Vagina (tissue), 2 donors: ENCODE measurements around the gene UGT1A3. TPM values are rescaled to one million over a fixed set of nuclear protein-coding genes. Genes with fewer than 3 reads are reported as not detected.

ENCODE experiments used
- DNase-seq, 2 donors: peaks; one replicate each; pipeline ENCODE4 v3.0.0-alpha.2; 2017; ENCODE audit errors: extremely low spot score in 2 of 2
- H3K27ac ChIP-seq: fragments of 200-600 bp; sonication (generic); one replicate; pipeline ENCODE4 v1.5.1; 2019
- H3K27me3 ChIP-seq: fragments of 200-600 bp; sonication (generic); one replicate; pipeline ENCODE4 v1.5.1; 2019
- H3K36me3 ChIP-seq, 2 donors: fragments of 200-600 bp; sonication (generic); one replicate each; pipeline ENCODE4 v1.5.1; 2017 to 2019
- H3K4me1 ChIP-seq: fragments of 200-600 bp; sonication (generic); one replicate; pipeline ENCODE4 v1.5.1; 2019
- H3K4me3 ChIP-seq, 2 donors: fragments of 200-600 bp; sonication (generic); 1 replicate in 1 of 2; 2 replicates in 1 of 2; pipeline ENCODE4 v1.5.1; 2016 to 2019
- H3K9me3 ChIP-seq: fragments of 200-600 bp; sonication (generic); one replicate; pipeline ENCODE4 v1.5.1; 2019
- POLR2A ChIP-seq, 2 donors: fragments of 450-650 bp; IDR thresholded peaks; one replicate each; pipeline ENCODE4 v1.6.1; 2017; ENCODE audit warnings: antibody characterized with exemption in 2 of 2, mild to moderate bottlenecking in 2 of 2, moderate library complexity in 2 of 2
- POLR2AphosphoS5 ChIP-seq, 2 donors: sonication (generic); formaldehyde crosslinking; IDR thresholded peaks; one replicate each; pipeline ENCODE4 v1.9.0; 2017; ENCODE audit warnings: antibody characterized with exemption in 2 of 2, mild to moderate bottlenecking in 2 of 2, low read depth in 1 of 2; ENCODE audit not compliant: insufficient read depth in 1 of 2
- intact Hi-C: fragments of 100-400 bp; cut with DNase I; formaldehyde crosslinking; loops from one replicate; pipeline ENCODE4 v1.15.1; 2023
- total RNA-seq: library from RNA; depleted of rRNA; stranded (reverse); fragments of >200 nt; gene quantifications from one replicate; pipeline ENCODE4 v1.2.3, GENCODE V29; 2016
- TF ChIP-seq, protein P1 (sequence below), 3 experiments: fragments of 450-650 bp in 2 of 3; fragments of 200-600 bp in 1 of 3; sonication (generic) in 1 of 3; IDR thresholded peaks; one replicate each; pipeline ENCODE4 v1.5.1; 2017 to 2019; ENCODE audit warnings: antibody characterized with exemption in 3 of 3, mild to moderate bottlenecking in 2 of 3, moderate library complexity in 2 of 3

Gene UGT1A3
- total RNA-seq, 1 donor from 2014 or later, result not detected

DNA sequence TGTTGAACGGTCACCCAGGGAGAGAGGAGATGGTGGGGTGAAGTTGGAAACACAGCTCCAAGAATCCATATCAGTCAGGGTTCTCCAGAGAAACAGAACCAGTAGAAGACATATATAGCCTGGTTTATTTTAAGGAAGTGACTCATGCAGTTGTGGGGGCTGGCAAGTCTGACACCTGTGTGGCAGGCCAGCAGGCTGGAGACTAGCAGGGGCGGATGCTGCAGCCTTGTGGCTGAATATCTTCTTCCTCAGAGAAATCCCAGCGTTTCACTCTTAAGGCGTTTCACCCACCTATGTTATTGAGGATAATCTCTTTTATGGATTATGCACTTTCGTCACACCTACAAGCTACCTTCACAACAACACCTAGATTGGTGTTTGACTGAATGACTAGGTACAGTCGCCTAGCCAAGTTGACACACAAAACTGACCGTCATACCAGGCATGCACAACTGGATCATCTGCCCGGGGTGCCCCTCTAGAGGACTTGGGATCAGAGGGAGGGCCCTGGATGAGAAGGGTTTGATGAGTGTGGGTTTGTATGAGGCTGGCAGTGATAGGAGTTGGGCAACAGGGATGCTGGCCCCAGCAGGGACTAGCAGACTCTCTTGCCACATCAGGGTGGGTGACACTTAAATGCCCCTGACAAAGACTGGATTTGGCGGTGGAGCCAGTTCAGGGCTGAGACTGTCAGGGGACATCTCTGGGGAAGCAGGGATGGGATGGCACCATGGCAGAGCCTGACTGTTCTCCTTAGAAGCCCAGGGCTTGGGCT lies 72.7 kb downstream of the UGT1A3 start:
- intact Hi-C loops, result no loop called here
- TF ChIP-seq POLR2A (IDR thresholded peaks at IDR 0.05), result no peak
- no peak overlapping the region for H3K27ac ChIP-seq
- no peaks in the 10 kb centered on the region for H3K4me1 ChIP-seq
- no peaks in the 10 kb centered on the region for H3K9me3 ChIP-seq
- H3K36me3 ChIP-seq, result no peaks in the 10 kb centered on the region
- H3K27me3 ChIP-seq, result no peaks in the 10 kb centered on the region
- H3K4me3 ChIP-seq, result no peak overlapping the region
- DNase-seq, result peak in 1 of 2 donors; percentile 79

DNA sequence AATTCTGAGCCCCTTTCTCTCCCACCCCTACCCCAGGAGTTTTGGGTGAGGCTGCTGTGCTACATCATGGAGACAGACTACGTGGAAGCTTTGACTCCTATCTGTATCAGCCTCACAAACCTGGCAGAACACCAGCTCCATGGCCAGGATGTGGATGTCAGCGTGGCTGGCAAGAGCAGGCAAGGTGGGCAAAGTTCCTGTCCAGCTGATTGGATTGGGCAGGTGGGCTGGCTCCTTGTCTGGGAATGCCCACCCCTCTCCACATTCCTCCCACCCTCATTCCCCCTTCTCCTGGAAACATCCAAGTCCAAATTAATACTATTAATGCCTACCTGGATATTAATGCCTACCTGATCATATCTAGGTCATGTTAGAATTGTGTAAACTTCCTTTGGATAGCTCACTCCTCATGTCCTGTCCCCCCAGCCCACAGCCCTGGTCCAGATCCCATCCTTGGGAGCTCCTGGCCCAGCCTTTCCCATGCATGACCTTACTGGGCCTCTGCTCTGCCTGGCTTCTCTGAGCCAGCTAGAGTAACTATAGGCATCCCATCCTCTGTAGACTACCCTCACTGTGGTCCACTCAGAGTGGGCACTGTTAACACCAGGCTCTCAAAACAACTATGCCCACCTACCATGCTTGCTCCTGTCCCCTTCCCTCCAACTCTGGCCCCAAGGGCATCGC lies 73.4 kb downstream of the UGT1A3 start:
- H3K27me3 ChIP-seq, result no peaks in the 10 kb centered on the region
- no peak overlapping the region for H3K27ac ChIP-seq
- no peaks in the 10 kb centered on the region for H3K9me3 ChIP-seq
- H3K4me1 ChIP-seq, result no peaks in the 10 kb centered on the region
- DNase-seq, result no peak
- H3K36me3 ChIP-seq, result no peaks in the 10 kb centered on the region
- intact Hi-C loops, result no loop called here
- TF ChIP-seq POLR2AphosphoS5 (IDR thresholded peaks at IDR 0.05; ENCODE audit: insufficient read depth in 1 of 2, low read depth in 1 of 2) (no peak), POLR2A (IDR thresholded peaks at IDR 0.05) (no peak)
- TF ChIP-seq, protein P1, sequence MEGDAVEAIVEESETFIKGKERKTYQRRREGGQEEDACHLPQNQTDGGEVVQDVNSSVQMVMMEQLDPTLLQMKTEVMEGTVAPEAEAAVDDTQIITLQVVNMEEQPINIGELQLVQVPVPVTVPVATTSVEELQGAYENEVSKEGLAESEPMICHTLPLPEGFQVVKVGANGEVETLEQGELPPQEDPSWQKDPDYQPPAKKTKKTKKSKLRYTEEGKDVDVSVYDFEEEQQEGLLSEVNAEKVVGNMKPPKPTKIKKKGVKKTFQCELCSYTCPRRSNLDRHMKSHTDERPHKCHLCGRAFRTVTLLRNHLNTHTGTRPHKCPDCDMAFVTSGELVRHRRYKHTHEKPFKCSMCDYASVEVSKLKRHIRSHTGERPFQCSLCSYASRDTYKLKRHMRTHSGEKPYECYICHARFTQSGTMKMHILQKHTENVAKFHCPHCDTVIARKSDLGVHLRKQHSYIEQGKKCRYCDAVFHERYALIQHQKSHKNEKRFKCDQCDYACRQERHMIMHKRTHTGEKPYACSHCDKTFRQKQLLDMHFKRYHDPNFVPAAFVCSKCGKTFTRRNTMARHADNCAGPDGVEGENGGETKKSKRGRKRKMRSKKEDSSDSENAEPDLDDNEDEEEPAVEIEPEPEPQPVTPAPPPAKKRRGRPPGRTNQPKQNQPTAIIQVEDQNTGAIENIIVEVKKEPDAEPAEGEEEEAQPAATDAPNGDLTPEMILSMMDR (IDR thresholded peaks at IDR 0.05), result no peak
- no peak overlapping the region for H3K4me3 ChIP-seq

DNA sequence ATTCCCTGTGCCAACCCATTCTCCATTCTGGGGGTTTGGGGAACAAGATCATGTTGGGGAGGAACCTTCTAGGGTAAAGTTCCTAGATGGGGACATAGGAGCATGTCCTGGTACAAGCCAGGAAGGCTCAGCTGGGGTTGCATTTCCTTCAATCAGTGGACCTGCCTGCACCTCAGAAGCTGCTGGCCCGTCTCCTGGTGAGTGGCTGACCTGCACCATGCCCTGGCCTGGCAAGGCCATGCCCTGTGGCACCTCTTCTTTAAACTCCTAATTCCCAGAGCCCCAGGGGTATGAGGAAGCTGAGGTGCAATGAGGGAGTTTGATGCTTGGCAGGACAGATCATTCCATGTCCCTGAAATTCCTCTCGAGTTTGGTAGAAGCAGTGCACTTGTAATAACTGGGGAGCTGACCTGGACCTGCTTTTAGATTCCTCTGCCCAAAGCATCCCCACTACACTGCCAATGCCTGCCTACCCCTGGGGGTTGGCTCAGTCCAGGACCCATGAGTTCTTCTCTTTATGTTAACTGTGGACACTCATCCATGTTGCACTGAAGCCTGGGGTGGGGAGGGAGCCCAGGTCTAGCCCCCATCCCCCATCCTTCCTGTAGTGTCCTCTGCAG lies 74.6 kb downstream of the UGT1A3 start:
- DNase-seq, result no peak
- intact Hi-C loops, result no loop called here
- H3K4me1 ChIP-seq, result no peaks in the 10 kb centered on the region
- H3K36me3 ChIP-seq, result no peaks in the 10 kb centered on the region
- H3K4me3 ChIP-seq, result no peak overlapping the region
- H3K27me3 ChIP-seq, result no peaks in the 10 kb centered on the region
- no peak overlapping the region for H3K27ac ChIP-seq
- H3K9me3 ChIP-seq, result no peaks in the 10 kb centered on the region
- TF ChIP-seq POLR2A (IDR thresholded peaks at IDR 0.05), result no peak
- no peak for TF ChIP-seq POLR2AphosphoS5 (IDR thresholded peaks at IDR 0.05; ENCODE audit: insufficient read depth in 1 of 2, low read depth in 1 of 2)

DNA sequence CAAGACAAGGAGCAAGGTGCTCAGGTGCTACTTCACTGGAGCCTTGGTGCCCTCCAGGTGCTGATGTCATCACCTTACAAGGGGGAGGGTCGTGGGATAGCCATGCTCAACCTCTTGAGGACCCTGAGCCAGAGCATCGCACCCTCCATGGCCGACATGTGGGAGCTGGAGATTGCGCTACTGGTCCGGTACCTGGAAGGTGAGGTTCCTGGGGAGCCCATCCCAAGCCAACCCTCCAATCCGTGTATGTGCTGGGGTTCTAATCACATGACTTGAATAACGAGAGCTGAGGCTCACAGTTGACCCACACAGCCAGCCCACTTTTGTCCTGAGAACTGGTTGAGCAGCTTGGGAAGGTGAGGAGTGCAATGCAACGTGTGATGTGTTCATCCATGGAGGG lies 75.2 kb downstream of the UGT1A3 start:
- no peaks in the 10 kb centered on the region for H3K4me1 ChIP-seq
- no peaks in the 10 kb centered on the region for H3K36me3 ChIP-seq
- TF ChIP-seq, protein P1 (IDR thresholded peaks at IDR 0.05), result no peak
- no peak for TF ChIP-seq POLR2A (IDR thresholded peaks at IDR 0.05)
- no peak for TF ChIP-seq POLR2AphosphoS5 (IDR thresholded peaks at IDR 0.05; ENCODE audit: insufficient read depth in 1 of 2, low read depth in 1 of 2)
- no peaks in the 10 kb centered on the region for H3K9me3 ChIP-seq
- H3K27me3 ChIP-seq, result no peaks in the 10 kb centered on the region
- intact Hi-C loops, result no loop called here
- peak in 1 of 2 donors; percentile 77 for DNase-seq
- no peak overlapping the region for H3K4me3 ChIP-seq
- H3K27ac ChIP-seq, result no peak overlapping the region

DNA sequence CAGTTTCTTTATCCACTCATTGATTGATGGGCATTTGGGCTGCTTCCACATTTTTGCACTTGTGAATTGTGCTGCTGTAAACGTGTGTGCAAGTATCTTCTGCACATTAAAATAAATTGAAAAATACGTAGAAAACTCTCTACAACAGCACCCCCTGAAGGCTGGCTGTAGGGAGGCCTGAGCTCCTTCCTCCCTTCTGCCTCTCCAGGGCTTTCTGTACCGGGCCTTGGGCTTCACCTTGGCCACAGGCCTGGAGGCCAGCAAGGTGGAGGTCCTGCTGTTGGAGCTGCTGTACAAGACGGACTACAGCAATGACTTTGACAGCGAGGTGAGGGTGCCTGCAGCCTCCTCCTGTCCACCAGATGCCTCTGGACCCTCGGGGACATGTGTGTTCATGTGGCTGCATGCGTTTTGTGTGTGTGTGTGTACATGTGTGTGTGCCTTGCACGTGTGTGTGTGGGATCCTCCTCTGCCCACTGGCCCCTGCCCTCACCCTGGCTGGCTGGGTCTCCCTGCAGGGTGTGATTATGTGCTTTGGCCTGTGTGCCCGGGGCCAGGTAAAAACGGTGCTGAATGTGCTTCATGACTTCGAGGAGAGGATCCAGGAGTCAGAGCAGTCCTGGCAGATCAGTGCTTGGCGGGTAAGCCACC lies 78.5 kb downstream of the UGT1A3 start:
- H3K27ac ChIP-seq, result no peak overlapping the region
- no peak overlapping the region for H3K4me3 ChIP-seq
- no peaks in the 10 kb centered on the region for H3K9me3 ChIP-seq
- intact Hi-C loops, result no loop called here
- no peaks in the 10 kb centered on the region for H3K27me3 ChIP-seq
- H3K36me3 ChIP-seq, result no peaks in the 10 kb centered on the region
- TF ChIP-seq, protein P1 (IDR thresholded peaks at IDR 0.05), result no peak
- TF ChIP-seq POLR2AphosphoS5 (IDR thresholded peaks at IDR 0.05; ENCODE audit: insufficient read depth in 1 of 2, low read depth in 1 of 2) (no peak), POLR2A (IDR thresholded peaks at IDR 0.05) (no peak)
- peak in 1 of 2 donors; percentile 79 for DNase-seq
- H3K4me1 ChIP-seq, result no peaks in the 10 kb centered on the region
